ENCODE data around the gene TRIP13.
"Not testable (repeated sequence)": the region's sequence is repeated elsewhere in the genome, so short reads cannot be mapped to it uniquely, and the experiment has no call there.

The TRIP13 gene

DNA sequence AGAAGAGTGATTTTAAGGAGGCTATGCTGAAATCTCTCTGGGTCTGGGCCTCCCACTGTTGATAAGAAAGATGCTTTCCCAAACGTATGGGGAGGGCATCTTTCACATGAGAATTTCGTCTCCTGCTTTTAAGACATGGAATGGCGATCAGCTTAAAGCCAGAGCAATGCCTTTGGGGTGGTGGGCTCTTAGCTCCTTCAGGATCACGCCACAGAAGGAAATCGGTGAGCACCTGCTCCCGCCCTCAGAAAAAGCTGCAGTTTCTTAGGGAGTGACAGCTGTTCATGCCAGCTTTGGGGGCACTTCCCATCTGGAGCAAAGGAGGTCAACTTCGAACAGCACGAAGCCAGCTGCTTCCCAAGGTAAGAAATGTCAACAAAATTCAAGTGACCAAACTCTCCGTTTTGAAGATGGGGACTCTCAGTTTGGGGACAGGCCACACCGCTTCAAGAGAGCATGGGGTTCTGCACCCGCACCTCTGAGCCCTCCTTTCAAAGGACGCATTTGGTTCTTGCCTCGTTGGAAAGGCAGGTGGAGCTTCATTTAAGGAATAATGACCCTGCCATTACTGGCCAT is 39.0 kb downstream of the TRIP13 start:
- no peak for TF ChIP-seq CTCF (IDR thresholded peaks at IDR 0.05; ENCODE audit: low read depth, low read length, missing control alignments)
- DNase-seq (ENCODE audit: low read depth): no peak
- H3K4me3 ChIP-seq (ENCODE audit: low read depth, low read length): no peak overlapping the region
- in situ Hi-C loops (cut with HindIII; ENCODE audit: low sequenced_read_pairs): loop anchor here (25.0 kb wide), 2 partner anchors 231 to 381 kb away; no protein-coding TSS in a partner anchor

DNA sequence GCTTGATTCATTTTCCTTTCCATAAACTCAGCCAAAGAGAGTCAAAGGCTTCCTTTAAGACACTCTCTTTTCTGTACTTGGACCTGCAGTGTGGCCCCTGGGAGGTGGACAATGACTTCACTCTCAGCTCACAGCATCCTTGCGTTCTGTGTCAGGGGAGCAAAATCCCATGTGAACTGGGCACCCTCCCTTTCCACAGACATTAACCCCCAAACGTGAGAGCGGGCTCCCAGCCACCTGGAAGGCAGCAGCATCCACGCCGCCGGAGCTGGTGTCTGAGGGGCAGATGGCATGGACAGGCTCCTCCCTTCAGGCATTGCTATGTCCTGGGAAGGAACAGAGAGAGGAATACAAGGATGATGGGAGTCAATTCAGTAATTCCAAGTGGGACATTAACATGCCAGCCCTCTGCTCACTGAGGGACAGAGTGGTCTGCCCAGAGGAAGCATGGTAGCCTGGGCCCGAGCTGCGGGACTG is 39.5 kb downstream of the TRIP13 start:
- no peak for TF ChIP-seq CTCF (IDR thresholded peaks at IDR 0.05; ENCODE audit: low read depth, low read length, missing control alignments)
- H3K4me3 ChIP-seq (ENCODE audit: low read depth, low read length): no peak overlapping the region
- in situ Hi-C loops (cut with HindIII; ENCODE audit: low sequenced_read_pairs): loop anchor here (25.0 kb wide), 2 partner anchors 230 to 380 kb away; no protein-coding TSS in a partner anchor
- no peak for DNase-seq (ENCODE audit: low read depth)

DNA sequence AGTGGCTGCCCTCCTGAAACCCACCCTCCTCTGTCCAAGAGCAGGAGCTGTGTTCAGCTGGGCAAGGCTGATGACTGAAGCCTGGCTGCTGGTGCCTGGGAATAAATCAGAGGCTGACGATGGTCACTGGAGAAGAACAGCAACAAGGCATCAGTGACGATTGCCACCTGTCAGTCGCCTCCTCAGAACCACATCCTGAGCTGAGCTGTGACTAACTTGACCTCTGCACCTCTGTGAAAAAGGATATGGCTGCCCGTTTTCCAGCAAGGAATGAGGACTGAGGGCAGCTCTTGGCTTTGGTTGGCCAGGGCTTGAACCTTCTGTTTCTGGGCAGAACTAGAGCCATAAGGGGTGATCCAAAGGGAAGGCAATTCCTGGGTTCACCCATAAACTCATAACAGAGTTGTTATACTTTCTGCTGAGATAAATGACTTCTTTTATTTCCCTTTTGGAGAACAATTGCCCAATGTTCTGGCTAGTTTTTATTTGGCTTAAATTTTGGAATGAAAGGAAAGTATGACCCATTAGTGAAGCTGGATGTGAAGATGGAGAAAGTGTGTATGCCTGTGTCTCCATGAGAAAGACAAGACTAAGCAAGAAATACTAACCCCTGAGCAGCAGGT is 40.1 kb downstream of the TRIP13 start:
- H3K4me3 ChIP-seq (ENCODE audit: low read depth, low read length): no peak overlapping the region
- no peak for TF ChIP-seq CTCF (IDR thresholded peaks at IDR 0.05; ENCODE audit: low read depth, low read length, missing control alignments)
- DNase-seq (ENCODE audit: low read depth): no peak
- in situ Hi-C loops (cut with HindIII; ENCODE audit: low sequenced_read_pairs): loop anchor here (25.0 kb wide), 2 partner anchors 230 to 380 kb away; no protein-coding TSS in a partner anchor

DNA sequence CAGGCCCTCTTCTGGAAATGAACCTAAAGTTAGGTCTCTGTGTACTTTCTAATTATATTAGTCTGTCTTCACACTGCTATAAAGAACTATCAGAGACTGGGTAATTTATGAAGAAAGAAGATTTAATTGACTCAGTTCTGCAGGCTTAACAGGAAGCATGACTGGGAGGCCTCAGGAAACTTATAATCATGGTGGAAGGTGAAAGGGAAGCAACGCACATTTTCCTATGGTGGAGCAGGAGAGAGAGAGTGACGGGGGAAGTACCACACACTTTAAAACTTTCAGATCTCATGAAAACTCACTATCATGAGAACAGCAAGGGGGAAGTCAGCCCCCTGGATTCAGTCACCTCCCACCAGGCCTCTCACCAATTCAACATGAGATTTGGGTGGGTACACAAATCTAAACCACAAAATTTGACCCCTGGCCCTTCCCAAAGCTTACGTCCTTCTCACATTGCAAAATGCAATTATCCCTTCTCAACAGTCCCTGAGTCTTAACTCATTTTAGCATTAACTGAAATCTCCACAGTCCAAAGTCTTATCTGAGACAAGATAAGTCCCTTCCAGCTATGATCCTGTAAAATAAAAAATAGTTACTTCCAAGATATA is 40.7 kb downstream of the TRIP13 start:
- no peak for TF ChIP-seq CTCF (IDR thresholded peaks at IDR 0.05; ENCODE audit: low read depth, low read length, missing control alignments)
- DNase-seq (ENCODE audit: low read depth): no peak
- no peak overlapping the region for H3K4me3 ChIP-seq (ENCODE audit: low read depth, low read length)
- in situ Hi-C loops (cut with HindIII; ENCODE audit: low sequenced_read_pairs): loop anchor here (25.0 kb wide), 2 partner anchors 229 to 379 kb away; no protein-coding TSS in a partner anchor

GRCh38 chr5:933951-934350 is 41.3 kb downstream of the TRIP13 start:
- not testable (repeated sequence) for H3K4me3 ChIP-seq (ENCODE audit: low read depth, low read length); DNase-seq (ENCODE audit: low read depth)
- in situ Hi-C loops (cut with HindIII; ENCODE audit: low sequenced_read_pairs): loop anchor here (25.0 kb wide), 2 partner anchors 228 to 378 kb away; no protein-coding TSS in a partner anchor

GRCh38 chr5:934381-934967 is 41.8 kb downstream of the TRIP13 start:
- DNase-seq (ENCODE audit: low read depth): not testable (repeated sequence)
- in situ Hi-C loops (cut with HindIII; ENCODE audit: low sequenced_read_pairs): loop anchor here (25.0 kb wide), 2 partner anchors 228 to 378 kb away; no protein-coding TSS in a partner anchor

More at GRCh38 chr5:934381-934967, 41.8 kb downstream of the TRIP13 start:
- H3K4me3 ChIP-seq (ENCODE audit: low read depth, low read length): not testable (repeated sequence)
- TF ChIP-seq CTCF (IDR thresholded peaks at IDR 0.05; ENCODE audit: low read depth, low read length, missing control alignments): peak; percentile 33

All from astrocyte of the cerebellum (primary cell).